Thoracic aorta (tissue), 2 donors: ENCODE results near the gene PPP2R2D. TPM values are rescaled to one million over a fixed set of nuclear protein-coding genes. Genes with fewer than 3 reads are reported as not detected.

Experiments used
- ATAC-seq: fragments of 150-250 bp; one replicate; pipeline ENCODE4 v1.8.0; 2017; ENCODE audit warnings: low read depth; ENCODE audit not compliant: insufficient number of reproducible peaks, low FRiP score
- DNase-seq: peaks from one replicate; pipeline ENCODE4 v3.0.0-alpha.2; 2020; ENCODE audit warnings: low spot score
- H3K27ac ChIP-seq, 2 donors: fragments of 200-600 bp; sonication (generic); 1 replicate in 1 of 2; 2 replicates in 1 of 2; pipeline ENCODE4 v1.5.1; 2016; ENCODE audit warnings: mild to moderate bottlenecking in 2 of 2, moderate library complexity in 2 of 2
- H3K27me3 ChIP-seq: fragments of 200-600 bp; sonication (generic); replicated peaks from 2 replicates; pipeline ENCODE4 v1.6.0; 2016; ENCODE audit warnings: mild to moderate bottlenecking; ENCODE audit not compliant: insufficient read depth
- H3K36me3 ChIP-seq: fragments of 200-600 bp; sonication (generic); one replicate; pipeline ENCODE4 v1.5.1; 2016
- H3K4me1 ChIP-seq, 2 donors: fragments of 200-600 bp; sonication (generic); 1 replicate in 1 of 2; 2 replicates in 1 of 2; pipeline versions ENCODE4 v1.5.1 to v1.6.0; 2016; ENCODE audit warnings: low read depth in 2 of 2, mild to moderate bottlenecking in 1 of 2; ENCODE audit not compliant: control insufficient read depth in 1 of 2
- H3K4me3 ChIP-seq: fragments of 200-600 bp; sonication (generic); 2 replicates; pipeline ENCODE4 v1.5.1; 2016; ENCODE audit warnings: mild to moderate bottlenecking
- H3K9me3 ChIP-seq: fragments of 200-600 bp; sonication (generic); 2 replicates; pipeline ENCODE4 v1.5.1; 2016
- CTCF ChIP-seq: fragments of 200-600 bp; sonication (generic); IDR thresholded peaks from one replicate; pipeline ENCODE4 v1.5.1; 2019; ENCODE audit warnings: antibody characterized with exemption
- total RNA-seq, 2 donors: library from RNA; depleted of rRNA; stranded (reverse); fragments of >200 nt; gene quantifications; one replicate each; pipeline versions ENCODE4 v1.1.0 to v1.2.3, GENCODE V29; 2016

The PPP2R2D gene
- total RNA-seq, 2 donors from 2014 or later, result 23.0 to 34.1 TPM

- Histone ChIP-seq H3K4me1 (peaks cover 20 to 33% of the 10 kb centered on the region in 2 donors), H3K4me3 (no peak overlapping the region), H3K27me3 (no peaks in the 10 kb centered on the region), H3K9me3 (no peaks in the 10 kb centered on the region), H3K27ac (no peak overlapping the region), H3K36me3 (peaks cover 11% of the 10 kb centered on the region)
- no peak for TF ChIP-seq CTCF
- no peak for ATAC-seq
- no peak for DNase-seq
Observed at GRCh38 chr10:131935260-131935659, 34.5 kb downstream of the PPP2R2D start.

- H3K27ac ChIP-seq, result no peak overlapping the region
- ATAC-seq (no peak), DNase-seq (no peak)
- no peak for TF ChIP-seq CTCF
- H3K36me3 ChIP-seq, result peaks cover 15% of the 10 kb centered on the region
- no peak overlapping the region for H3K4me3 ChIP-seq
- peaks cover 15 to 23% of the 10 kb centered on the region in 2 donors for H3K4me1 ChIP-seq
- no peaks in the 10 kb centered on the region for H3K9me3 ChIP-seq
- no peaks in the 10 kb centered on the region for H3K27me3 ChIP-seq
Observed at GRCh38 chr10:131936294-131936693, 35.5 kb downstream of the PPP2R2D start.

- TF ChIP-seq CTCF, result no peak
- Histone ChIP-seq H3K27me3 (no peaks in the 10 kb centered on the region), H3K4me1 (peaks cover 13 to 18% of the 10 kb centered on the region in 2 donors), H3K36me3 (peaks cover 19% of the 10 kb centered on the region), H3K4me3 (no peak overlapping the region), H3K9me3 (no peaks in the 10 kb centered on the region), H3K27ac (no peak overlapping the region)
- DNase-seq (no peak), ATAC-seq (no peak)
Observed at GRCh38 chr10:131936736-131937135, 35.9 kb downstream of the PPP2R2D start.

- Histone ChIP-seq H3K36me3 (peaks cover 20% of the 10 kb centered on the region), H3K4me3 (no peak overlapping the region), H3K4me1 (peaks cover 5 to 7% of the 10 kb centered on the region in 2 donors), H3K27ac (no peak overlapping the region), H3K9me3 (no peaks in the 10 kb centered on the region), H3K27me3 (no peaks in the 10 kb centered on the region)
- no peak for TF ChIP-seq CTCF
- ATAC-seq (no peak), DNase-seq (no peak)
Observed at GRCh38 chr10:131937836-131938235, 37.0 kb downstream of the PPP2R2D start.

GRCh38 chr10:131938681-131939080, 37.9 kb downstream of the PPP2R2D start:
- H3K36me3 ChIP-seq, result peaks cover 20% of the 10 kb centered on the region

More at GRCh38 chr10:131938681-131939080, 37.9 kb downstream of the PPP2R2D start:
- ATAC-seq (no peak), DNase-seq (no peak)
- no peak for TF ChIP-seq CTCF
- Histone ChIP-seq H3K9me3 (no peaks in the 10 kb centered on the region), H3K27me3 (no peaks in the 10 kb centered on the region), H3K4me3 (no peak overlapping the region), H3K4me1 (no peaks in the 10 kb centered on the region), H3K27ac (no peak overlapping the region)
